BJ (cell line): ENCODE data around the gene ZNF445. TPM values are rescaled to one million over a fixed set of nuclear protein-coding genes. Genes with fewer than 3 reads are reported as not detected.

Experiments used
- CTCF ChIA-PET: fragments of 350-600 bp; formaldehyde crosslinking; extraction: SDS; loops from one replicate; lab custom pipeline; 2021; ENCODE audit warnings: antibody characterized with exemption, inconsistent platforms; lab: Yijun Ruan, JAX
- POLR2A ChIA-PET: fragments of 300-600 bp; sonication (Branson Sonifier 250); formaldehyde crosslinking; extraction: SDS; loops from one replicate; lab custom pipeline; 2021; ENCODE audit warnings: antibody characterized with exemption; lab: Charles Lee
- DNase-seq: peaks from one replicate; pipeline ENCODE4 v3.0.0-alpha.2; 2011; ENCODE audit warnings: low read depth
- H3K27me3 ChIP-seq: 2 replicates; pipeline ENCODE4 v1.6.0; 2011; ENCODE audit warnings: low read length; ENCODE audit not compliant: control insufficient read depth, insufficient read depth
- H3K36me3 ChIP-seq: 2 replicates; pipeline ENCODE4 v1.5.1; 2011; ENCODE audit warnings: low read length; ENCODE audit not compliant: control insufficient read depth, insufficient read depth
- H3K4me3 ChIP-seq: 2 replicates; pipeline ENCODE4 v1.5.1; 2011; ENCODE audit warnings: low read depth, mild to moderate bottlenecking, control low read depth, low read length
- polyA plus RNA-seq: library from polyadenylated mRNA; depleted of rRNA; stranded (reverse); fragments of >200 nt; gene quantifications from 2 replicates; pipeline ENCODE4 v1.2.3, GENCODE V29; 2011
- TF ChIP-seq, protein P1 (sequence below): IDR thresholded peaks from 2 replicates; pipeline ENCODE4 v1.5.1; 2011; ENCODE audit warnings: low read depth, mild to moderate bottlenecking, control low read depth, inconsistent platforms, low read length, moderate library complexity; ENCODE audit not compliant: insufficient read depth

Gene ZNF445
- polyA plus RNA-seq, 1 experiment: 2.7 TPM

DNA sequence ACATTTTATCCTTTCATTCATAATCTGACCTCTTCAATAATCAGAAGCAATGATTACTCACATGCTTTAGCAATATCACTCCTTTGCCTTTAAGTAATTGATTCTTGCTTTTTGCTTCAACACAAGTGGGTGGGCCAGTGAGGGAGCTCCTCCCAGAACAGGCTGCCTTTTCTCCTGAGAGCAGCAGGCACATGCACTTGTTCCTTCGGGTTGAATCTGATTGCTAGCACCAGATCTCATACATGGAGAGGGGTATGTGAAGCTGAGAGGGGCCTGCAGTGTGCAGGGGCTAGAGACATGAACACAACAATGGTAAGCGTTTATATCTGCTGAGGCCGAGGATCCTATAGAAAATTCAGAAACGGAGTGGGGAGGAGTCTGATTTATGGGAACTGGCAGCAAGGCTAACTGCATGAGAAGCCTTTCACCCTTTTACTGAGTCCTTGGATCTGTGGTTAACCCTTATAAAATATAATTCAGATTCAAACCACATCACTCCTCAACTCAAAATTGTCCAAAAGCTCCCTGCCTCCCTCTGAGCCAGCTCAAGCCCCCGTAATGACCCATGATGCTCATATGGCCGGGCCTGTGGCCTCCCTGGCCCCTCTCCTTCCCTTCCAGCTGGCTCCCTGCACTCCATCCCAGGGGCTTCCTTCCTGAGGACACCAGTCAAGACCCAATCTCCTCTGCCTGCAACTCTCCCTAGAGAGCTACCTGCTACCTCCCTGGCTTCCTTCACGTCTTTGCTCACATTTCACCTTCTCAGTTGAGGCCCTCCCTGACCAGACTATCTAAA, 32.4 kb downstream of the ZNF445 start:
- Histone ChIP-seq H3K27me3 (no peaks in the 10 kb centered on the region), H3K4me3 (no peak overlapping the region), H3K36me3 (peaks cover 18% of the 10 kb centered on the region)
- no peak for DNase-seq
- TF ChIP-seq, protein P1, sequence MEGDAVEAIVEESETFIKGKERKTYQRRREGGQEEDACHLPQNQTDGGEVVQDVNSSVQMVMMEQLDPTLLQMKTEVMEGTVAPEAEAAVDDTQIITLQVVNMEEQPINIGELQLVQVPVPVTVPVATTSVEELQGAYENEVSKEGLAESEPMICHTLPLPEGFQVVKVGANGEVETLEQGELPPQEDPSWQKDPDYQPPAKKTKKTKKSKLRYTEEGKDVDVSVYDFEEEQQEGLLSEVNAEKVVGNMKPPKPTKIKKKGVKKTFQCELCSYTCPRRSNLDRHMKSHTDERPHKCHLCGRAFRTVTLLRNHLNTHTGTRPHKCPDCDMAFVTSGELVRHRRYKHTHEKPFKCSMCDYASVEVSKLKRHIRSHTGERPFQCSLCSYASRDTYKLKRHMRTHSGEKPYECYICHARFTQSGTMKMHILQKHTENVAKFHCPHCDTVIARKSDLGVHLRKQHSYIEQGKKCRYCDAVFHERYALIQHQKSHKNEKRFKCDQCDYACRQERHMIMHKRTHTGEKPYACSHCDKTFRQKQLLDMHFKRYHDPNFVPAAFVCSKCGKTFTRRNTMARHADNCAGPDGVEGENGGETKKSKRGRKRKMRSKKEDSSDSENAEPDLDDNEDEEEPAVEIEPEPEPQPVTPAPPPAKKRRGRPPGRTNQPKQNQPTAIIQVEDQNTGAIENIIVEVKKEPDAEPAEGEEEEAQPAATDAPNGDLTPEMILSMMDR: no peak
- CTCF ChIA-PET: interaction anchor here (0.6 kb wide), 1 partner anchor 63 kb away, joined by 4 read pairs; no protein-coding TSS in a partner anchor
- POLR2A ChIA-PET: no interaction called here

DNA sequence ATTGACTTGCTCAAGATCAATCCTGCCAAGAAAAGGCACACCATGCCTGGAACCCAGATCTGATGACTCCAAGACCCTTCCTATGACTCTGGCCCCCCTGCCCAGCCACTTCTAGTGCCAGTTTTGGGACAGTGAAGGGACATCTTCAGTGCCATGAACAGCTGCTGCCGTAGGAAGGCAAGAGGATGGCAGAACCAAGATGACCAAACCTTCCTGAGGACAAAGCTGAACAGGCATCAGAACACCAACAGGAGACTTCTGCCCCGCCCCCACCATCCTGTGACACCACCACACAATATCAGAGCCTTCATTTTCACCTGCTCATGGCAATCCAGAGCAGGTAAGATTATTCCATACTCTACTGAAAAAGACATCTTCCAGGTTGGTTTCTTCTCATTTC, 33.0 kb downstream of the ZNF445 start:
- POLR2A ChIA-PET: no interaction called here
- no peak for DNase-seq
- CTCF ChIA-PET: no interaction called here
- H3K36me3 ChIP-seq: peaks cover 17% of the 10 kb centered on the region
- H3K27me3 ChIP-seq: no peaks in the 10 kb centered on the region
- H3K4me3 ChIP-seq: no peak overlapping the region
- TF ChIP-seq, protein P1: no peak

DNA sequence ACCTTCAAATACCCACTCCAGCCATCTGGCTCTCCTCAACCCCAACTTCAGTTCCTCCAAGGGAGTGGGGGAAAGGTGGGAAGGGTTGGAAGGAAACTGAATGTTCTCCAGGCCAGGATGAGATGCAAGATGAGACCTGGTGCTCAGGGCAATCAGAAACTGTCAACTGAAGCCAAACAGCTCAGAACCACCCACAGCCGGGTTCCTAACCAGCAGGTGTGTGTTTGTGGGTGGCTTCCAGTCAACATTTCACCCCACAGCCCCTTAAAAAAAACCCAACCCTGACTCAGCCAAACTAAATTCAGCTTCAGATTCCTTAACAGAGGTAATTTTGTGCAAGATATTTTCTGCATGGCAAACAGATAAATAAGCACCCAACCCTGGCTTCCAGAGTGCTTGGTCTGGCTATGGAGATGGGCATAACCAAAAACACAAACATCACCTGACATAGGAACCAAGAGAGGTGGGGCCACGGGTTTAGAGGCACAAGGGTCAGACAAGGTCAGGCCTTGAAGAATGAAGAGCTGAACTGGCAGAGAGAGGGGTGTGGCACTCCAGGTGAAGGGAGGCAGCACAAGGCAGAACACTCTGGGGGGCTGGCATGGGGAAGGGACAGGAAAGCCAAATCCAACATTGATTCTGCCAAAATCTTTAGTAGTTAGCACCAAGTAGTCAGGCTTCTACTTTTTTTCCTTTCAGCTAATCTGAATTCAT, 34.7 kb downstream of the ZNF445 start:
- H3K4me3 ChIP-seq: no peak overlapping the region
- H3K36me3 ChIP-seq: peaks cover 9% of the 10 kb centered on the region
- CTCF ChIA-PET: interaction anchor here (0.5 to 1.4 kb wide), 3 partner anchors 9 to 56 kb away, joined by 3 read pairs; no protein-coding TSS in a partner anchor
- DNase-seq: no peak
- no peaks in the 10 kb centered on the region for H3K27me3 ChIP-seq
- POLR2A ChIA-PET: no interaction called here
- TF ChIP-seq, protein P1: no peak

DNA sequence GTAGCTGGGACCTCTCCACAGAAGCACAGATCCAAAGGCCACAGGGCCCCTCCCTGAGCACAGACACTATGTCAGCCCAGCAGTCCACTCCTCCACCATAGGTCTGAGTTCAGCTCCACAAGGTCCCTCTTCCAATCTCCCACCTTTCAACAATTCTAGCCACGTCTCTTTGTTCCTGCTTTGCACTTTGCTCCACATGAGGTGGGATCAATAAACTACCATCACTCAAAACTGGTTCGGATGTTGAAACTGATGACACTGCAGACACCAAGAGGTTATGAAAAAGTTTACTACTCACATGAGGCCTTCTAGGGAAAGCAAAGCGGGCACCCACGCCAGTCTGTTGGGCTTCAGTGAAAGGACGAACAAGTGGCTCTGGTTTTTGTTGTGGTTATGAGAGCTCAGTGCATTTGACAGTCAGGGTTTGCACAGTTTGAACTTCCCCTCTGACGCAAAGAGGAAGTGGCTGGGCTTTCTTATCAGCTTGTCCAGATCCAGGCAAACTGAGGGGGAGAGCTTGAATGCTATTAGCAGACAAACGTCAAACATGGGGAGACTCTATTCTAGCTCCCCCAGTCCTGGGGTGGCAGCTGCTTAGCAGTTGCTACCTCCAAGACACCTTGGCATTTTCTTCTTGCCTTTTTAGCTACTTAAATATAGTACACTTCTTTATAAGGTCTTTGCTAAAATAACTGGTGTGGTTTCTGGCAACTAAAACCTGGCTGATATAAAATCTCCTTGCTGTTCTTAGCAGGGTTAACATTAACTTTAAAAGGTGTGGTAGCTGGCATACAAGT, 37.8 kb downstream of the ZNF445 start:
- peaks cover 4% of the 10 kb centered on the region for H3K36me3 ChIP-seq
- CTCF ChIA-PET: no interaction called here
- TF ChIP-seq, protein P1: no peak
- no peaks in the 10 kb centered on the region for H3K27me3 ChIP-seq
- DNase-seq: no peak
- H3K4me3 ChIP-seq: no peak overlapping the region
- POLR2A ChIA-PET: interaction anchor here (0.7 kb wide), 1 partner anchor 37 kb away, joined by 5 read pairs; no protein-coding TSS in a partner anchor

DNA sequence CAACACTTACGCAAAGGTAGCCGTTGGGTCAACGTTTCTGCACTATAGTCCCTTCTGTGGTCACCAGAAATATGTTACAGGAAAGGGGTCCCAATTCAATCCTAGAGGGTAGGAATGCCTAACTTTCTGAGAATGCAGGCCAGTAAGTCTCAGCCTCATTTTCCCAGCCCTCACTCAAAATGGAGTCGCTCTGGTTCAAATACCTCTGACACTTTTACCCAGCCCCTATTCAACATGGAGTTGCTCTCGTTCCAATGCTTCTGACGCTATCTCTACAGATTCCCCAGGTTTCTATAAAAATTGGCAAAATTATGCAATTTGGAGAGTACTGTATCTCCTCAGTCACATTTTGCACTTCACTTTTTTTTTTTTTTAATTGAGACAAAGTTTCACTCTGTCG, 39.7 kb downstream of the ZNF445 start:
- no peak overlapping the region for H3K4me3 ChIP-seq
- ChIA-PET CTCF (no interaction called here), POLR2A (no interaction called here)
- H3K36me3 ChIP-seq: peaks cover 2% of the 10 kb centered on the region; the same call in 1 of the 2 replicates
- no peak for DNase-seq
- H3K27me3 ChIP-seq: no peaks in the 10 kb centered on the region
- TF ChIP-seq, protein P1: no peak
